ENCODE measurements around the gene XCR1. TPM values are rescaled to one million over a fixed set of nuclear protein-coding genes. Genes with fewer than 3 reads are reported as not detected.

Gene XCR1
- total and polyA plus RNA-seq, 2 donors (not counting 1 experiment from before 2014, with no cell fraction given): 0.01 TPM; not detected in 1

GRCh38 chr3:45974686-45975085, 52.6 kb downstream of the XCR1 start:
- TF ChIP-seq EZH2 (IDR thresholded peaks at IDR 0.05; ENCODE audit: borderline replicate concordance, insufficient read depth, low read depth, low read length, poor library complexity, severe bottlenecking) (no peak), CTCF (IDR thresholded peaks at IDR 0.05) (no peak)
- peaks cover 8 to 58% of the 10 kb centered on the region in 2 experiments for H3K36me3 ChIP-seq (replicated peaks in 1 of 2; ENCODE audit: control extremely low read depth in 1 of 2, control insufficient read depth in 1 of 2, extremely low read depth in 1 of 2, insufficient read depth in 2 of 2, low read length in 1 of 2)
- no peak for ATAC-seq (ENCODE audit: low read depth)
- no peak overlapping the region for H2AFZ ChIP-seq (ENCODE audit: insufficient read depth, low read depth, low read length, poor library complexity, severe bottlenecking)
- H3K4me1 Mint-ChIP-seq: peaks cover 18% of the 10 kb centered on the region
- POLR2A ChIA-PET: no interaction called here
- no peak overlapping the region for H3K4me3 Mint-ChIP-seq
- DNase-seq: no peak
- CTCF ChIA-PET: interaction anchor here (1.7 kb wide), 1 partner anchor 102 kb away, joined by 4 read pairs; no protein-coding TSS in a partner anchor
- H3K27me3 ChIP-seq (replicated peaks in 1 of 4; ENCODE audit: control extremely low read depth in 1 of 4, control insufficient read depth in 3 of 4, insufficient read depth in 4 of 4, low read length in 3 of 4): no peaks in the 10 kb centered on the region
- no peaks in the 10 kb centered on the region for H4K20me1 ChIP-seq (ENCODE audit: control insufficient read depth, insufficient read depth, low read length, poor library complexity, severe bottlenecking)
- no peaks in the 10 kb centered on the region for H3K27me3 Mint-ChIP-seq
- peak overlapping the region; percentile 60 for H3K27ac Mint-ChIP-seq
- H3K9ac ChIP-seq (ENCODE audit: low read length): no peak overlapping the region
- no peaks in the 10 kb centered on the region for H3K9me3 ChIP-seq (ENCODE audit: control extremely low read depth in 1 of 3, control insufficient read depth in 2 of 3, insufficient read depth in 1 of 3, low read length in 2 of 3)
- 84% methylated on average over 2 of the region's 4 CpGs for WGBS (ENCODE audit: insufficient coverage)
- H3K9me3 Mint-ChIP-seq (ENCODE audit: insufficient read depth): no peaks in the 10 kb centered on the region
- intact Hi-C loops (cut with micrococcal nuclease): no loop called here
- no peak overlapping the region for H3K4me2 ChIP-seq (replicated peaks; ENCODE audit: low read depth, low read length, poor library complexity, severe bottlenecking)
- H3K79me2 ChIP-seq (ENCODE audit: control insufficient read depth, insufficient read depth, low read length): no peaks in the 10 kb centered on the region
- H3K27ac ChIP-seq (ENCODE audit: low read length in 2 of 2): no peak overlapping the region
- no peak overlapping the region for H3K4me3 ChIP-seq (ENCODE audit: control extremely low read depth in 1 of 5, extremely low read depth in 1 of 5, insufficient read depth in 1 of 5, low read depth in 2 of 5, low read length in 4 of 5)
- H3K4me1 ChIP-seq (ENCODE audit: control insufficient read depth in 2 of 2, insufficient read depth in 2 of 2, low read length in 2 of 2): peaks cover 7 to 11% of the 10 kb centered on the region in 2 donors

- Mint-ChIP-seq H3K27me3 (no peaks in the 10 kb centered on the region), H3K9me3 (ENCODE audit: insufficient read depth) (no peaks in the 10 kb centered on the region), H3K4me3 (no peak overlapping the region), H3K4me1 (peaks cover 15% of the 10 kb centered on the region), H3K27ac (peak overlapping the region; percentile 50)
- 100% methylated on average over 2 of the region's 6 CpGs for WGBS (ENCODE audit: insufficient coverage)
- Histone ChIP-seq H3K4me1 (ENCODE audit: control insufficient read depth in 2 of 2, insufficient read depth in 2 of 2, low read length in 2 of 2) (peaks cover 7 to 11% of the 10 kb centered on the region in 2 donors), H3K27me3 (replicated peaks in 1 of 4; ENCODE audit: control extremely low read depth in 1 of 4, control insufficient read depth in 3 of 4, insufficient read depth in 4 of 4, low read length in 3 of 4) (no peaks in the 10 kb centered on the region), H3K36me3 (replicated peaks in 1 of 2; ENCODE audit: control extremely low read depth in 1 of 2, control insufficient read depth in 1 of 2, extremely low read depth in 1 of 2, insufficient read depth in 2 of 2, low read length in 1 of 2) (peaks cover 4 to 61% of the 10 kb centered on the region in 2 experiments), H4K20me1 (ENCODE audit: control insufficient read depth, insufficient read depth, low read length, poor library complexity, severe bottlenecking) (no peaks in the 10 kb centered on the region), H3K4me3 (ENCODE audit: control extremely low read depth in 1 of 5, extremely low read depth in 1 of 5, insufficient read depth in 1 of 5, low read depth in 2 of 5, low read length in 4 of 5) (no peak overlapping the region), H3K9ac (ENCODE audit: low read length) (no peak overlapping the region), H3K27ac (ENCODE audit: low read length in 2 of 2) (peak overlapping the region; percentile 1 to 66), H3K4me2 (replicated peaks; ENCODE audit: low read depth, low read length, poor library complexity, severe bottlenecking) (peak overlapping the region; percentile 5), H3K79me2 (ENCODE audit: control insufficient read depth, insufficient read depth, low read length) (no peaks in the 10 kb centered on the region), H2AFZ (ENCODE audit: insufficient read depth, low read depth, low read length, poor library complexity, severe bottlenecking) (no peak overlapping the region), H3K9me3 (ENCODE audit: control extremely low read depth in 1 of 3, control insufficient read depth in 2 of 3, insufficient read depth in 1 of 3, low read length in 2 of 3) (no peaks in the 10 kb centered on the region)
- ATAC-seq (ENCODE audit: low read depth) (no peak), DNase-seq (peak; percentile 30)
- POLR2A ChIA-PET: no interaction called here
- CTCF ChIA-PET: interaction anchor here (0.9 to 1.7 kb wide), 5 partner anchors 11 to 405 kb away, joined by 3 to 7 read pairs (median 4); no protein-coding TSS in a partner anchor
- TF ChIP-seq CTCF (IDR thresholded peaks at IDR 0.05) (no peak), EZH2 (IDR thresholded peaks at IDR 0.05; ENCODE audit: borderline replicate concordance, insufficient read depth, low read depth, low read length, poor library complexity, severe bottlenecking) (no peak)
- intact Hi-C loops (cut with micrococcal nuclease): no loop called here
Measured at GRCh38 chr3:45972534-45973402, 54.5 kb downstream of the XCR1 start.

Data from B cell (primary cell).